ENCODE data around the gene ZNF138. TPM values are rescaled to one million over a fixed set of nuclear protein-coding genes. Genes with fewer than 3 reads are reported as not detected.

The ZNF138 gene
- total RNA-seq, 6 experiments from 2014 or later, result 2.5 to 6.6 (median 2.7) TPM

DNA sequence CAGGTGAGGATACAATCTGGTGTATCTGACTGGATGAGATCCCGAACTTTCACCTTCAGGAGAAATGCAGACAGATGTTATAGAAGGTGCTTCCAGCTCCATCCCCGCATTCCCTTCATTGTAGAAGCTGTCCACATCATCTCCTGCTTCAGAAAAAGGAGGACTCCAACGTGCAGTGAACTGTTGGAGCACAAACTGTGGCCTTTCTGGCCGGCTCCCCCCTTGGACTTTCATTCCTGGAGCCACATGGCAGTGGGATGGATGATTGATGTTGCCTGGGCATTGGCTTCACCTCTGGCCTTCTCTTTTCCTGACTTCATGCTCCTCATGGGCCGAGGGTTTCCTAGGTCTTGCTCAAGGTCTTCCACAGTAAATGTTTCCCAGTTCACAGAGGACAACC is 79.3 kb downstream of the ZNF138 start:
- Histone ChIP-seq H3K4me3 (no peak overlapping the region), H3K36me3 (no peaks in the 10 kb centered on the region), H3K4me1 (no peaks in the 10 kb centered on the region), H3K27me3 (no peaks in the 10 kb centered on the region), H3K27ac (no peak overlapping the region), H3K9me3 (no peaks in the 10 kb centered on the region)
- intact Hi-C loops (cut with DNase I), result no loop called here
- DNase-seq (no peak), ATAC-seq (no peak)
- WGBS (ENCODE audit: insufficient coverage, low coverage, low lambda C conversion rate, missing lambda C conversion rate), result 28% methylated on average over 2 of the region's 5 CpGs
- TF ChIP-seq CTCF (IDR thresholded peaks at IDR 0.05) (no peak), POLR2A (IDR thresholded peaks at IDR 0.05) (no peak)

- WGBS (ENCODE audit: insufficient coverage, low coverage, low lambda C conversion rate, missing lambda C conversion rate), result 27% methylated on average over 5 of the region's 10 CpGs
- H3K36me3 ChIP-seq, result no peaks in the 10 kb centered on the region
- no peak for DNase-seq
- no peak overlapping the region for H3K27ac ChIP-seq
- H3K27me3 ChIP-seq, result no peaks in the 10 kb centered on the region
- H3K9me3 ChIP-seq, result no peaks in the 10 kb centered on the region
- intact Hi-C loops (cut with DNase I), result no loop called here
- no peak for TF ChIP-seq POLR2A (IDR thresholded peaks at IDR 0.05)
- TF ChIP-seq CTCF (IDR thresholded peaks at IDR 0.05), result no peak
- H3K4me1 ChIP-seq, result no peaks in the 10 kb centered on the region
- no peak for ATAC-seq
- H3K4me3 ChIP-seq, result no peak overlapping the region
These were observed 79.9 kb downstream of the ZNF138 start for GRCh38 chr7:64874114-64874513.

DNA sequence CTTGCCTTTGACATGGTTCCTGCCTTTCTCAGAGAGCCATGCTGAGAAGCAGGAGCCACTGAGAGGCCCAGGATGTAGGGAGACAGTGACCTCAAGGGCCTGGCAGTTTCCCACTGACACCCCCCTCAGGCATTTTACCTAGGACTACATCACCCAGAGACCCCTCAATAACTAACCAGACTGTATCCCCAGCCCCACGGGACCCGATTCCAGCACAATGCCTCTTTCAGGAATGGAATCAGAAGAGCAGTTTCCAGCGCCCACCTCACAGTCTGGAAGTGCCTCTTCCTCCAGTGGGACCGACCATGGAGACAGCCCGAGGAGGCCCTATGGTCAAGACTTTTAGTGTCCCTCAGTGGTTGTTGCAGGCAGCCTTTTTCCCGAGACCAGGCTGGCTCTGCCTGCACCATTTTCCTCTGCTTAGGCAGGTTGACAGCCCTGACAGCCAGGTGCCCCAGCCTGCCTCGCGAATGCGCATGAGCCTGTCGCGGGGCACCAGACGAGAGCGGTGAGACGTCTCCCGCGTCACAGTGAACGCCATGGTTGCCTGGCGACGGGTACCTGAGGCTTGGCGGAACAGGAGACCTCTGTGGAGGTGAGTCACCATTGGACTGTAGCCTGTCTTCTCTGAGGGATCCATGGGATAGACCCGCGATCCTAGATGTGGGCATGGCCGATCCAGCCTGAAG is 80.5 kb downstream of the ZNF138 start:
- DNase-seq, result no peak
- 50% methylated on average over 4 of the region's 23 CpGs for WGBS (ENCODE audit: insufficient coverage, low coverage, low lambda C conversion rate, missing lambda C conversion rate)

DNA sequence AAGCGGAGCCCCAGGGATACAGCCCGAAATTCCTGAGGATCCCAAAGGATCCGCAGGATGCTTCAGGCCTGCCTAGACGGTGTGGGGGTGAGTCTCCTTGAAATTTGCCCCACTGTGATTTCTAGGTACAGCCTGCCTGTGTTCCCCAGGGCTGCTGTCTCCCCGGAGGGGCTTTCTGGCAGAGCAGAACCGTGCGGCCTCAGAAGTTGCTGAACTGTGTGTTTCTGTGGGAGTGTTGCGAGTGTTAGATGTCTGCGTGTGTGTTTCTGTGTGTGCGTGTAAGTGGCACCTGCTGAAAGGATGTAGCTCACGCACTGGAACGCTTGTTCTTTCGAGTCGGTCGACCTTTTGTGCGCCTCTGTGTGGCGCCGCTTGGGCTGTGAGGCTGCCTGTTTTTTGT is 81.0 kb downstream of the ZNF138 start:
- Histone ChIP-seq H3K27me3 (no peaks in the 10 kb centered on the region), H3K9me3 (no peaks in the 10 kb centered on the region), H3K4me3 (no peak overlapping the region), H3K4me1 (no peaks in the 10 kb centered on the region), H3K27ac (no peak overlapping the region), H3K36me3 (no peaks in the 10 kb centered on the region)
- ATAC-seq, result no peak
- no peak for DNase-seq
- no peak for TF ChIP-seq POLR2A (IDR thresholded peaks at IDR 0.05)
- no peak for TF ChIP-seq CTCF (IDR thresholded peaks at IDR 0.05)
- intact Hi-C loops (cut with DNase I), result no loop called here
- WGBS (ENCODE audit: insufficient coverage, low coverage, low lambda C conversion rate, missing lambda C conversion rate), result 53% methylated on average over 6 of the region's 18 CpGs

More for the DNA sequence above, 80.5 kb downstream of the ZNF138 start:
- H3K4me1 ChIP-seq, result no peaks in the 10 kb centered on the region
- H3K4me3 ChIP-seq, result no peak overlapping the region
- H3K9me3 ChIP-seq, result no peaks in the 10 kb centered on the region
- intact Hi-C loops (cut with DNase I), result no loop called here
- ATAC-seq, result no peak
- H3K27me3 ChIP-seq, result no peaks in the 10 kb centered on the region
- H3K27ac ChIP-seq, result no peak overlapping the region
- TF ChIP-seq CTCF (IDR thresholded peaks at IDR 0.05) (no peak), POLR2A (IDR thresholded peaks at IDR 0.05) (no peak)
- H3K36me3 ChIP-seq, result no peaks in the 10 kb centered on the region

All from right lobe of liver (tissue), 6 donors.